Activated naive CD4-positive, alpha-beta T cell (primary cell): ENCODE results near the gene CUZD1.

Source experiments
- DNase-seq, 4 experiments: peaks; one replicate each; lab custom pipeline; 2025; lab: John Stamatoyannopoulos, UW

The CUZD1 gene

GRCh38 chr10:122854648-122855047 is 9.0 kb upstream of the CUZD1 start:
- no peak for DNase-seq

- DNase-seq, result no peak
Measured at GRCh38 chr10:122853665-122854313, 8.1 kb upstream of the CUZD1 start.

- no peak for DNase-seq
Measured at GRCh38 chr10:122852261-122852660, 6.6 kb upstream of the CUZD1 start.

- no peak for DNase-seq
Measured at GRCh38 chr10:122850705-122851640, 5.3 kb upstream of the CUZD1 start.

GRCh38 chr10:122849900-122850605 is 4.4 kb upstream of the CUZD1 start:
- DNase-seq, result no peak

- DNase-seq, result no peak
Measured at GRCh38 chr10:122849090-122849489, 3.4 kb upstream of the CUZD1 start.

GRCh38 chr10:122847782-122848604 is 2.3 kb upstream of the CUZD1 start:
- no peak for DNase-seq

GRCh38 chr10:122844146-122844545 is 1.5 kb downstream of the CUZD1 start:
- DNase-seq, result no peak

- DNase-seq, result no peak
Measured at GRCh38 chr10:122841569-122841968, 4.1 kb downstream of the CUZD1 start.

- DNase-seq, result no peak
Measured at GRCh38 chr10:122839505-122839904, 6.2 kb downstream of the CUZD1 start.

GRCh38 chr10:122838880-122839279 is 6.8 kb downstream of the CUZD1 start:
- no peak for DNase-seq

GRCh38 chr10:122835908-122836307 is 9.7 kb downstream of the CUZD1 start:
- no peak for DNase-seq

GRCh38 chr10:122830965-122831353 is 14.7 kb downstream of the CUZD1 start:
- DNase-seq, result no peak

GRCh38 chr10:122830273-122830964 is 15.2 kb downstream of the CUZD1 start:
- no peak for DNase-seq

GRCh38 chr10:122829454-122829853 is 16.2 kb downstream of the CUZD1 start:
- no peak for DNase-seq

GRCh38 chr10:122828716-122829255 is 16.9 kb downstream of the CUZD1 start:
- no peak for DNase-seq

GRCh38 chr10:122827302-122827701 is 18.4 kb downstream of the CUZD1 start:
- DNase-seq, result no peak

- no peak for DNase-seq
Measured at GRCh38 chr10:122822973-122823690, 22.5 kb downstream of the CUZD1 start.

- no peak for DNase-seq
Measured at GRCh38 chr10:122821808-122822207, 23.8 kb downstream of the CUZD1 start.

GRCh38 chr10:122815458-122815857 is 30.2 kb downstream of the CUZD1 start:
- no peak for DNase-seq
